Jurkat, Clone E6-1 (cell line): ENCODE data around the gene FBXO45.
"Not testable (repeated sequence)": the region's sequence is repeated elsewhere in the genome, so short reads cannot be mapped to it uniquely, and the experiment has no call there.

Experiments used
- DNase-seq: peaks from one replicate; pipeline ENCODE4 v3.0.0-alpha.2; 2011; ENCODE audit warnings: low read depth, low spot score
- H3K4me3 ChIP-seq: 2 replicates; pipeline ENCODE4 v1.5.1; 2011; ENCODE audit warnings: mild to moderate bottlenecking, low read length, control low read depth, moderate library complexity

Gene FBXO45

GRCh38 chr3:196609343-196609775, 40.9 kb downstream of the FBXO45 start:
- DNase-seq = peak; percentile 97
- H3K4me3 ChIP-seq = peak overlapping the region; percentile 27

- no peak for DNase-seq
These were observed 41.5 kb downstream of the FBXO45 start for GRCh38 chr3:196609805-196610515.

GRCh38 chr3:196611761-196612483, 43.5 kb downstream of the FBXO45 start:
- H3K4me3 ChIP-seq = peak overlapping the region; percentile 44
- peak; percentile 81 for DNase-seq

More at GRCh38 chr3:196609805-196610515, 41.5 kb downstream of the FBXO45 start:
- peak overlapping the region; percentile 27 for H3K4me3 ChIP-seq

- DNase-seq, H3K4me3 ChIP-seq: not testable (repeated sequence)
These were observed 46.8 kb downstream of the FBXO45 start for GRCh38 chr3:196615234-196615633.

- DNase-seq = no peak
- H3K4me3 ChIP-seq = no peak overlapping the region
These were observed 48.8 kb downstream of the FBXO45 start for GRCh38 chr3:196617256-196617655.

- no peak overlapping the region for H3K4me3 ChIP-seq
- DNase-seq = no peak
These were observed 50.8 kb downstream of the FBXO45 start for GRCh38 chr3:196619223-196619622.

- DNase-seq, H3K4me3 ChIP-seq: not testable (repeated sequence)
These were observed 51.2 kb downstream of the FBXO45 start for GRCh38 chr3:196619627-196620026.

GRCh38 chr3:196620161-196620604, 51.7 kb downstream of the FBXO45 start:
- no peak for DNase-seq
- H3K4me3 ChIP-seq = no peak overlapping the region

GRCh38 chr3:196620684-196621083, 52.2 kb downstream of the FBXO45 start:
- H3K4me3 ChIP-seq = no peak overlapping the region
- no peak for DNase-seq

- DNase-seq = no peak
- H3K4me3 ChIP-seq = no peak overlapping the region
These were observed 53.2 kb downstream of the FBXO45 start for GRCh38 chr3:196621611-196622010.

- DNase-seq = no peak
- H3K4me3 ChIP-seq = no peak overlapping the region
These were observed 55.8 kb downstream of the FBXO45 start for GRCh38 chr3:196624067-196624790.

- H3K4me3 ChIP-seq = no peak overlapping the region
- DNase-seq = no peak
These were observed 56.4 kb downstream of the FBXO45 start for GRCh38 chr3:196624907-196625306.

GRCh38 chr3:196625331-196625730, 56.9 kb downstream of the FBXO45 start:
- H3K4me3 ChIP-seq = no peak overlapping the region
- no peak for DNase-seq

- no peak overlapping the region for H3K4me3 ChIP-seq
- DNase-seq = no peak
These were observed 59.4 kb downstream of the FBXO45 start for GRCh38 chr3:196627918-196628231.

- H3K4me3 ChIP-seq = no peak overlapping the region
- no peak for DNase-seq
These were observed 60.8 kb downstream of the FBXO45 start for GRCh38 chr3:196629228-196629627.

GRCh38 chr3:196631682-196632045, 63.2 kb downstream of the FBXO45 start:
- peak overlapping the region; percentile 51 for H3K4me3 ChIP-seq
- DNase-seq = no peak

GRCh38 chr3:196632046-196632751, 63.7 kb downstream of the FBXO45 start:
- H3K4me3 ChIP-seq = peak overlapping the region; percentile 80
- peak; percentile 99 for DNase-seq

- DNase-seq = no peak
- H3K4me3 ChIP-seq = peak overlapping the region; percentile 80
These were observed 65.2 kb downstream of the FBXO45 start for GRCh38 chr3:196633555-196634151.

GRCh38 chr3:196634224-196634623, 65.8 kb downstream of the FBXO45 start:
- peak overlapping the region; percentile 80 for H3K4me3 ChIP-seq
- no peak for DNase-seq
